HG03045 (cell line): Measurements from ENCODE around the gene EYA4.

Source experiments
- ATAC-seq: cut with Tn5 transposase; IDR thresholded peaks from one replicate; pipeline ENCODE4 v1.9.1; 2021; ENCODE audit warnings: mild to moderate bottlenecking, moderate library complexity; ENCODE audit not compliant: unreplicated experiment

Gene EYA4

GRCh38 chr6:133241901-133242636 lies 912 bp downstream of the EYA4 start:
- no peak for ATAC-seq

- ATAC-seq, result no peak
Measured at GRCh38 chr6:133242637-133243585, 1.8 kb downstream of the EYA4 start.

DNA sequence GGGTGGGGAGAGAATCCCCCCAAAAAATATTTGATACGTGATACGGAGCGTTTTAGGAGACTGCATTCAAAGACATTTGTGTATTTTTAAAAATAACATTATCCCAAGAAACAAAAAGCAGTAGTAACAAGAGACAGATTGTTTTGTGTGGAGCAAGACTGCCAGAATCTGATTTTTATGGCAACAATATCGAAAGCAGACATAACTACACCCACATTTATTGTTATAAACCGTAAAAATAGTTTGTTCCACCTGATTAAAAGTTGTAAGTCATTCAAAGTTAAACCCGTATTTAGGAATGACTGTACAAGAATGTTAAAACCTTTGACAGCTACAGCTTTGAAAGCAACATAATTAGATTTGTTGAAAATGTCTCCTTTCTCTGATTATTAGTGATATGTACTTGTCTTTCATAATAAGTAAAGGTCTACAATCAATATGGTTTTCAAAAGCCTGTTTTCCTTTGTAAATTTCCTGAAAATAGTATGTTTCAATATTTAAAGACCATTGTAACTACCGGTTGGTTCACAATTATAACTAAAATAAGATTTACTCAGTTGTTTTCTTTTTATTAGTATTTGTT lies 2.7 kb downstream of the EYA4 start:
- ATAC-seq, result no peak

GRCh38 chr6:133244519-133244918 lies 3.4 kb downstream of the EYA4 start:
- ATAC-seq, result no peak

DNA sequence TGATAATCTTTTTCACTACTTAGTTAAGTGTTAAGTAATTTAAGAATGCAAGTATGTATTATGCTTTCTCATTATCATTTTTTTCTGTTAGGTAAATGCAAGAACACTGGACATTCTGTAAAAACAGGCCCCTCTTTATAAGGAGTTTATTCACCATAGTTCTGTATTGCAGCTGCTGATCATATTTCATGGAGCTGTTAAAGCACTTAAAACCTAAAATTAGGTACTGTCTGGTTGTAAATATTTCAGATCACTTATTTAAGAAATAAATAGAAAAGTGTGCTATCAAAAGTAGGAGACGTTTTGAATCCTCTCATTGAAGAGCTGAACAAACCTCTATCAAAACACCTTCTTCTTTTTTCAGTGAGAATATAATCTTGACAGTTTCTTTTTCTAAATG lies 3.9 kb downstream of the EYA4 start:
- no peak for ATAC-seq

GRCh38 chr6:133245422-133245903 lies 4.3 kb downstream of the EYA4 start:
- no peak for ATAC-seq

DNA sequence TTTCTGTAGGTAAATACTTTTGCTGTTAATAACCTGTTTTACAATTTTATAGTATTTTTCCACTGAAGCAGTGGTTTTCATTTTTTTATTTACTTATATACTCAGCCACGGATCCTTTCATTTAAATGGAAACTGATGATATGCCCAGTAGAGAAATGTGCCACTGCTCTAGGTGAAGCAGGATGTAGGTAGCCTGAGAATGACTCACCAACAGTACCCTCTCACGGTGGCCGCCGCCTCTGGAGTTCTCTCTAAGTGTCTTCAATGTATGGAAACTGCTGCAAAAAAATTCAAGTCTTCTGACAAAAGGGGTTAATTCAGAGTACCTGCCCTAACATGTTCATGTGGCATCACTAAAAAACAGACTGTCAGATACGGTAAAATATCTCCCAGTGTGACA lies 6.4 kb downstream of the EYA4 start:
- ATAC-seq, result no peak

DNA sequence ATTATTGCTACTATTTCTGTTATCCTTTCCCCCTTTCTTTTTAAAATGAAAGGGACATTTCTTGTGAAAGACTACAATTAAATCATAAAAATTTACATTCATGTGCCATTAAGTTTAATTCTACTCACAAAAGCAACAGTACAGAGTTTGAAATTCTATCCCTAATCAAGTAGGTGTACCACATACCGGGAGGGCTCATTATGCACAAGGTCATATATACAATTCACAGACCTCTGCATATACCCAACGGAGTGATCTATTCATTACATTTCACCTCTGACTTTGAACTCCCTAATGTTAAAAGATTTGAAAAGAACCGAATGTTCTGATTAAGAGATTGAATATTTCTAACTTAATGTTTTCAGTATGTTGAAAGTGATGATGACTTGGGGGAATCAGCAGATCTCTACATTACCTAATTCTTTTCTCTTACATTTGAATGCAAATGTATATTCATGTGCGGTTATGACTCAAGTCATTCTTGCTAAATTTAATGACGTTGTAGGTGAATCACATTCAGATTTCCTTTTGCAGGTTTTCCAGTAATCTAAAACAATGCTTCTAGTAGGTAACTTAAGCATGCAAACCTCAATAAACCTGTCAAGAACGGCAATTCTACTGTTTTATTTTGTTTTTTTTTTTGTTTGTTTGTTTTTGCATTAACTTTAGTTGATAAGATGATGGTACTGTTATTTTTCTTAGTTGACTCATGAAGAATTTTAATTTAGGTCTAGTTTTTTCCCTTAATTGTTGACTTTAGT lies 7.3 kb downstream of the EYA4 start:
- no peak for ATAC-seq

DNA sequence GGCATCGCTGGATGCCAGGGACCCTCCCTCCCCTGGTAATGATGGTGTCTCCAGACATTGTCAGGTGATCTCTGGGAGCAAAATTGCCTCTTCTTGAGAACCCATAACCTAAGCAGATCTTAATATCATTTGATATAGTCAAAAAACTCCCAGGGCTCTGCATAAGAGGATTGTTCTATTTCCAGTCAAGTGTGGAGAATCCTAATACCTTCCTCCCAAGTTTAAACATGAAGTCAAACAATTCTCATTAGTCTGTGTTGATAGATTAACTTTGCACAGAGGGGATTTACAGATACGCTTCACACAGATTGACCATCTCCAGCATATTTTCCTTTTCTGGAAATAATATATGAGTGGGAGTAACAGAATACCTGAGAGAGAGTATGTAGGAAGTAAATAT lies 10.5 kb downstream of the EYA4 start:
- no peak for ATAC-seq

GRCh38 chr6:133254552-133255228 lies 13.5 kb downstream of the EYA4 start:
- no peak for ATAC-seq

DNA sequence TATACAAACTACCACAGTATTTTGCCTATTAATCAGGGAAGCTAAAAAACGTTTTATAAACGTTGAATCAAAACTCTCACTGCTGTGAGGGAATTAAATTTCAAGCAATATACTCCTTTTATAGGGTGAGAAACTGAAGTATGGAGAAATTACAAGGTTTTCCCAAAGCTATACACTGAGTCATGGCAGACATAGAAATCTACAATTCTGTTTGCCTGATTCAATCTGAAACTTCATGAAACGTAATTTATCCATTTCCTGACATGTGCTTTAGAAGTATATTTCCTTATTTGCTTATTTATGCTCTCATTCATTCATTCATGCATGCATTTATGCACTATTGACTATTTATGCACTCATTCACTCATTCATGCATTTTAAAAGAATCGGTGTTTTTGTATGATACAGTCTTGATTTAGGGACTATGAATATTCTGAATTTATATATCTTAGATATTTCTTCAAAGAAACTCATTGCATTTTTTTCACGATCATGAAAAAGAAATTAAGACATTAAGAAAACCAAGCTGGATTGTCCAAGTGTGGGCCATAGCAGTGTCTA lies 16.5 kb downstream of the EYA4 start:
- ATAC-seq, result no peak

DNA sequence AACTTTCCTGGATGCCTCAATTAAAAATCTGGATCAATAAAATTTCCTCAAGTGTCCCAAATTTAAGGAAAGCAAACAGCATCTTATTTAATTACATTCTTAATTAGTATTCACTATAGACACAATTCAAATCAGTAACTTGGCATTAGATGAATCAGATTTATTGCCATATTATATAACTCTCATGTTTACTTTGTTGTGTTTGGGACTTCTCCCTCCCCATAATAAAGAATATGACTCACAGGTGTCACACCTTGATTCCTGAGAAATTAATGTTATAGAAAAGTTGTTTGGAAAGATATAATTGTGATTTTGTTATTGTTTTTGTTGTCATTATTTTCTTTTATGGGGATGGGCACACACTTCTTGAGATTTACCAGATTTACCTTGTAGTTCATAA lies 18.4 kb downstream of the EYA4 start:
- no peak for ATAC-seq

DNA sequence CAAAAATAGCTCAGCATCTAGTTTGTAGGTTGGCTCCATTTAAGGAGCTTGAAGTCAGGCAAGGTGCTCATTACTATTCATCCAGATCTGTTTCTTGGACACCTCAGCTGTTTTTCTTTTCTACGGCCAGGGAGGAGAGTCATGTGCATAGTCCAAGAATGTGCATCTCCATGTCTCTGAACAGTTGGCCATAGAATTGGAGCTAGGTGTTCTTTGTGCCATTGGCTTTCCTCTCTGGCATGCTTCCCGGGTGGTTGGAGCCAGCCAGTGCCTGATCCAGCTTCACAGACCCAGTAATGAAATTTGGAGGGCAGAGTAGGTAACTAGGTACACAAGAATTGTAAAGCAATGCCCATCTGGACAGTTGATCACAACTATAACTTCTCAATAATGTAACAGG lies 21.6 kb downstream of the EYA4 start:
- no peak for ATAC-seq

DNA sequence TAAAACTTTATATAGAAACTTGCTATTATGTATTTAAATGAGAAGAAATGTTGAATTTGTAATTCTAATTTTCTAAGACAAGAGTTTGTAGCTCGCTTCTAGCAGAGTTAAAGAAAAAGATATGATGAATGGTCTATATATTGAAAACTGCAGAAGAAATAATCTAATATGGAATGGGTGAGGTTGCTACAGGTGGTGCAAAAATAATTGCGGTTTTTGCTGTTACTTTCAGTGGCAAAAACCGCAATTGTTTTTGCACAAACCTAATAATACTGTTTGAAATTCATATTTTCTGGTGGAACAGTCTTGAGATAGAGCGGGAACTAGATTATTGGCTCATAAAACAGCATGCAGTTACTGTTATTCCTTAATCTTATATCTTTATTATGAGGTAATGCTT lies 23.9 kb downstream of the EYA4 start:
- no peak for ATAC-seq

DNA sequence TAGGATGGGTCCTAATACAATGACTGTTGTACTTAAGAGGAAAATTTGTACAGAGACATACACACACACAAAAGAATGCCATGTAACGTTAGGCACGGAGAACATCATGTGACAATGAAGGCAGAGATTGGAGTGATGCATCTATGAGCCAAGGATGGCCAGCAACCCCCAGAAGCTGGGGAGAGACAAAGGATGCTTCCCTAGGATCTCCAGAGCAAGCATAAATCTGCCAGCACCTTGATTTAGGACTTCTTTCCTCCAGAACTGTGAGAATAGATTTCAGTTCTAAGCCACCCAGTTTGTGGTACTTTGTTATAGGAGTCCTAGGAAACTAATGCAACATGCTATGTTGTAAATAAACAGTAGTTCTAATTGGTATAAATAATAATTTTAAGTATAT lies 25.0 kb downstream of the EYA4 start:
- ATAC-seq, result no peak

DNA sequence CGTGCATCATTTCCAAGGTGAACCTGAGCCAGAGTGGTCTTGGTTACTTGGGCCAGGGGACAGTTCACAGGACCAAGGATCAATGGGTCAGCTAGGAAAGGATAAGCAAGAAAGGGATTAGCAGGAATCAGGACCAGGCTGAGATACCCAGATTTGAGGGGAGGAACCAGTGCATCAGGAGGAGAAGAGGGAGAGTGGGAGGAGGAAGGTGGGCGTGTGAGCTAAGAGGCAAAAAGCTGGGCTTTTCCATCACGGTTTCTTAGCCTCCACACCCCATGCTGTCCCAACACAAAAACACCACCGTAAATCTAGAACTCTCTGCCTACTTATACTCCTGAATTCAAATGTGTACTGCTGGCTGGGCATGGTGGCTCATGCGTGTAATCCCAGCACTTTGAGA lies 27.5 kb downstream of the EYA4 start:
- no peak for ATAC-seq

- no peak for ATAC-seq
Measured at GRCh38 chr6:133274813-133275212, 33.7 kb downstream of the EYA4 start.

DNA sequence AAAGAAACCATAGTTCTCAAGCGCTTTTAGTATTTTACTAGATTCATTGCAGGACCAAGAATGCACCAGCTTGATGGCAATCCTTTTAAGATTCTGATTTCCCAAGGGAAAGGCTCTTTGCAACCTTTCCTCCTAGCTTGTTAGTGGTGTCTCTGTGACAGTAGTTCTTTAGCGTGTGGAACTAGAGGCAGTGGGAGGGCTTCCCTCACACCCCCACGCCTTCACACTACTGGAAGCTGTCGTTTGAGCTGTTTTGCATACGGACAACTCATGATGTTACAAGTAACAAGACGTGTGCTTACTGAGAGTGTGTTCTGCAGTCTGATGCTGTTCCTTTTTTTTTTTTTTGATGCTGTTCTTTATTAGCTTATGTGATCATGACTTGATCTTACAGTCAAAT lies 34.1 kb downstream of the EYA4 start:
- ATAC-seq, result no peak

GRCh38 chr6:133277228-133277899 lies 36.2 kb downstream of the EYA4 start:
- no peak for ATAC-seq
